Vagina (tissue), 2 donors: ENCODE data around the gene DEDD.

ENCODE experiments used
- CTCF ChIP-seq, 3 experiments: fragments of 450-650 bp in 2 of 3; fragments of 200-600 bp in 1 of 3; sonication (generic) in 1 of 3; IDR thresholded peaks; one replicate each; pipeline ENCODE4 v1.5.1; 2017 to 2019; ENCODE audit warnings: antibody characterized with exemption in 3 of 3, mild to moderate bottlenecking in 2 of 3, moderate library complexity in 2 of 3
- POLR2AphosphoS5 ChIP-seq, 2 donors: sonication (generic); formaldehyde crosslinking; IDR thresholded peaks; one replicate each; pipeline ENCODE4 v1.9.0; 2017; ENCODE audit warnings: antibody characterized with exemption in 2 of 2, mild to moderate bottlenecking in 2 of 2, low read depth in 1 of 2; ENCODE audit not compliant: insufficient read depth in 1 of 2

GRCh38 chr1:161095230-161095629, 37.2 kb downstream of the DEDD start:
- no peak for TF ChIP-seq CTCF (IDR thresholded peaks at IDR 0.05)
- TF ChIP-seq POLR2AphosphoS5 (IDR thresholded peaks at IDR 0.05; ENCODE audit: insufficient read depth in 1 of 2, low read depth in 1 of 2): no peak
